Spleen (tissue), 11 donors: ENCODE data around the gene MPST. TPM values are rescaled to one million over a fixed set of nuclear protein-coding genes. Genes with fewer than 3 reads are reported as not detected.

Experiments used
- DNase-seq: peaks from one replicate; pipeline ENCODE4 v3.0.0-alpha.2; 2020
- H3K27ac ChIP-seq, 8 donors: fragments of 200-600 bp; sonication (generic) in 7 of 8; 1 replicate in 4 of 8; 2 replicates in 4 of 8; pipeline versions ENCODE4 v1.5.0 to v1.8.0; 2016 to 2021; ENCODE audit warnings: inconsistent platforms in 4 of 8, mild to moderate bottlenecking in 4 of 8, moderate library complexity in 1 of 8
- H3K27me3 ChIP-seq, 7 donors: fragments of 200-600 bp; sonication (generic) in 6 of 7; replicated peaks in 1 of 7; 1 replicate in 4 of 7; 2 replicates in 3 of 7; pipeline versions ENCODE4 v1.5.0 to v1.8.0; 2016 to 2021; ENCODE audit warnings: inconsistent platforms in 3 of 7, mild to moderate bottlenecking in 1 of 7
- H3K36me3 ChIP-seq, 6 donors: fragments of 200-600 bp; sonication (generic) in 5 of 6; 1 replicate in 4 of 6; 2 replicates in 2 of 6; pipeline versions ENCODE4 v1.5.0 to v1.8.0; 2016 to 2021; ENCODE audit warnings: inconsistent platforms in 2 of 6
- H3K4me1 ChIP-seq, 6 donors: fragments of 200-600 bp; sonication (generic) in 5 of 6; 1 replicate in 3 of 6; 2 replicates in 3 of 6; pipeline versions ENCODE4 v1.5.0 to v1.8.0; 2016 to 2021; ENCODE audit warnings: inconsistent platforms in 3 of 6
- H3K4me3 ChIP-seq, 8 donors: fragments of 200-600 bp; sonication (generic) in 7 of 8; 1 replicate in 4 of 8; 2 replicates in 4 of 8; pipeline versions ENCODE4 v1.5.0 to v1.8.0; 2016 to 2021; ENCODE audit warnings: inconsistent platforms in 4 of 8, mild to moderate bottlenecking in 4 of 8, moderate library complexity in 2 of 8
- H3K9me3 ChIP-seq, 8 donors: fragments of 200-600 bp; sonication (generic) in 7 of 8; 1 replicate in 4 of 8; 2 replicates in 4 of 8; pipeline versions ENCODE4 v1.5.0 to v1.8.0; 2016 to 2021; ENCODE audit warnings: inconsistent platforms in 4 of 8
- CTCF ChIP-seq, 11 experiments: fragments of 200-600 bp in 7 of 11; fragments of 450-650 bp in 4 of 11; sonication (generic) in 4 of 11; IDR thresholded peaks in 8 of 11; conservative IDR thresholded peaks in 3 of 11; 1 replicate in 7 of 11; 2 replicates in 4 of 11; pipeline versions ENCODE4 v1.4.0 to v1.8.0; 2016 to 2021; ENCODE audit warnings: antibody characterized with exemption in 11 of 11, inconsistent platforms in 4 of 11, mild to moderate bottlenecking in 1 of 11
- POLR2A ChIP-seq, 3 donors: fragments of 450-650 bp; IDR thresholded peaks; one replicate each; pipeline ENCODE4 v1.5.1; 2017; ENCODE audit warnings: antibody characterized with exemption in 3 of 3, mild to moderate bottlenecking in 1 of 3
- POLR2AphosphoS5 ChIP-seq, 3 donors: sonication (generic); formaldehyde crosslinking; IDR thresholded peaks; one replicate each; pipeline ENCODE4 v1.5.1; 2017; ENCODE audit warnings: antibody characterized with exemption in 3 of 3
- WGBS, 5 donors: extraction: QIAGEN DNeasy Blood & Tissue Kit in 3 of 5; methylation state at CpG; one replicate each; pipeline versions ENCODE4 v1.1.5 to v1.1.7; 2013 to 2018; 5-methylcytosine and 5-hydroxymethylcytosine counted together
- intact Hi-C: fragments of 100-400 bp; cut with DNase I; formaldehyde crosslinking; loops from one replicate; pipeline ENCODE4 v1.15.0; 2023; ENCODE audit warnings: low total_unique reads
- polyA plus RNA-seq, 3 donors: library from polyadenylated mRNA; stranded (reverse); fragments of 200-250 nt; gene quantifications; one replicate each; pipeline ENCODE4 v1.2.1, GENCODE V29; 2013
- total RNA-seq, 7 donors: library from RNA; depleted of rRNA in 3 of 7; stranded (reverse); fragments of >200 nt in 3 of 7; fragmentation: NEBNext Ultra II Directional in 4 of 7; extraction: Animal tissue kit (Norgen Biotek cat#: 25700) in 4 of 7; gene quantifications; one replicate each; pipeline versions ENCODE4 v1.1.0 to v1.2.1, GENCODE V29; 2016 to 2021
- donor health status: healthy with polysubstance abuse.
- donor health status: DM: no; HTN: no; CAD: no; lungs with moderate emphysema.
- donor health status: DM: no; HTN: no; CAD: no.
- donor health status: Bipolar disorder and iron deficiency.
- donor health status: healthy.
- donor health status: DM: no; HTN: no; CAD: no.
- donor health status: DM: yes; HTN: yes; CAD: no.

Gene MPST
- total and polyA plus RNA-seq, 10 donors, result 13.9 to 44.8 (median 29.9) TPM

DNA sequence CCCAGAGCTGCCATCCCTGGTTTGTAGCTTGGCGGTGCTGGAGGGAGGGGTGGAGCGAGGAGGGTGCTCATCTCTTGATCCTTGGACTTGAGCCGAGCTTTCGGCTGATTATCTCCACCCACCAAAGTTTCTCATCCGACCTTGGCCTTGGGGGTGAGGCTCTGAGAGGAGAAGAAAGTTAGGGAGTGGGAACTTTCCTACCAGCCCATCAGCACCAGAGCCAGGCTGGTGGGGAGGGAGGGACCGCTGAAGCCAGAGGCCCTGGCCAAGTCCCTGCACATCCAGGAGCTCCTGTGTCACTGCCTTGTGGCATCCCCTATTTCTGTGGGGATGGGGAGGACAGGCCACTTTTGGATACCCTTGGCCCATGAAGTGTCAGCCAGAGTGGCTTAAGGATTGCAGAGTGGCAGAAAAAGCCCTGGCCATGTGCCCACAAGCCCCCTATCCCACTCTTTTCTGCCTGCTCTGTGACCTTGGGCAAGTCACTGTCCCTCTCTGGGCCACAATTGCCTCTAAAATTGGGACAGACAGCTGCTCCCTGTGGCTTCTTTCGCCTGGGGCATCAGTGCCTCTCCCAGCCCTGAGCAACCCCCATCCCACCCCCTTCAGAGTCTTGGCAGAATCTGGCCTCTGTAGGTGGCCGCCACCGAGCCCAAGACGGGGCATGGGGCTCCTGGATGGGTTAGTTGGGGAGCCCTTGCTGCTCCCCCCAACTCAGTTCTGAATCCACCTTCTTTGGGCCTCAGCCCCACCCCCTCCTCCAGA lies 42.3 kb downstream of the MPST start:
- DNase-seq, result no peak
- Histone ChIP-seq H3K27ac (no peak overlapping the region), H3K4me1 (no peaks in the 10 kb centered on the region), H3K9me3 (no peaks in the 10 kb centered on the region), H3K27me3 (peaks cover 0 to 4% (median 0%) of the 10 kb centered on the region in 7 donors), H3K36me3 (peaks cover 0 to 58% (median 23%) of the 10 kb centered on the region in 6 donors), H3K4me3 (no peak overlapping the region)
- intact Hi-C loops, result no loop called here
- no peak for TF ChIP-seq POLR2AphosphoS5 (IDR thresholded peaks at IDR 0.05)
- no peak for TF ChIP-seq CTCF (IDR thresholded peaks at IDR 0.05 in 8 of 11, conservative IDR thresholded peaks at IDR 0.05 in 3 of 11)
- TF ChIP-seq POLR2A (IDR thresholded peaks at IDR 0.05), result no peak
- WGBS, 5 donors, result 79 to 90% (median 88%) methylated on average over 10 of the region's 10 CpGs

DNA sequence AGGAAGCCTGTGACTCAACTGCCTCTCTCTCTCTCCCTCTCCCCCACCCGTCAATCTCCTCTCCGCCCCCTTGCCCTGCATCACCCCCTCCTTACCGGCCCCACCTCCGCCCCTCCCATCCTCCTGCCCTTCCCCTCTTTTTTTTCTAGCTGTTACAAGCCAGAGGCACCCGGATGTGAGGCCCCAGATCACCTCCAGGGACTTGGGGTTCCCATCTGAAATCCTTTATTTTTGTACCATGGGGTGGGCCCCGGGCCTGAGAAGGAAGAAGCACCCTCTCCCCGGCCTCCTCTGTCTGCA lies 42.8 kb downstream of the MPST start:
- intact Hi-C loops, result no loop called here
- H3K4me3 ChIP-seq, result no peak overlapping the region
- no peaks in the 10 kb centered on the region for H3K9me3 ChIP-seq
- H3K36me3 ChIP-seq, result peaks cover 0 to 53% (median 18%) of the 10 kb centered on the region in 6 donors
- 62 to 73% (median 65%) methylated on average over 6 to 7 of the region's 7 CpGs for WGBS, 5 donors
- no peaks in the 10 kb centered on the region for H3K4me1 ChIP-seq
- H3K27ac ChIP-seq, result no peak overlapping the region
- TF ChIP-seq POLR2AphosphoS5 (IDR thresholded peaks at IDR 0.05) (no peak), CTCF (IDR thresholded peaks at IDR 0.05 in 8 of 11, conservative IDR thresholded peaks at IDR 0.05 in 3 of 11) (no peak), POLR2A (IDR thresholded peaks at IDR 0.05) (no peak)
- no peak for DNase-seq
- peaks cover 0 to 8% (median 0%) of the 10 kb centered on the region in 7 donors for H3K27me3 ChIP-seq

DNA sequence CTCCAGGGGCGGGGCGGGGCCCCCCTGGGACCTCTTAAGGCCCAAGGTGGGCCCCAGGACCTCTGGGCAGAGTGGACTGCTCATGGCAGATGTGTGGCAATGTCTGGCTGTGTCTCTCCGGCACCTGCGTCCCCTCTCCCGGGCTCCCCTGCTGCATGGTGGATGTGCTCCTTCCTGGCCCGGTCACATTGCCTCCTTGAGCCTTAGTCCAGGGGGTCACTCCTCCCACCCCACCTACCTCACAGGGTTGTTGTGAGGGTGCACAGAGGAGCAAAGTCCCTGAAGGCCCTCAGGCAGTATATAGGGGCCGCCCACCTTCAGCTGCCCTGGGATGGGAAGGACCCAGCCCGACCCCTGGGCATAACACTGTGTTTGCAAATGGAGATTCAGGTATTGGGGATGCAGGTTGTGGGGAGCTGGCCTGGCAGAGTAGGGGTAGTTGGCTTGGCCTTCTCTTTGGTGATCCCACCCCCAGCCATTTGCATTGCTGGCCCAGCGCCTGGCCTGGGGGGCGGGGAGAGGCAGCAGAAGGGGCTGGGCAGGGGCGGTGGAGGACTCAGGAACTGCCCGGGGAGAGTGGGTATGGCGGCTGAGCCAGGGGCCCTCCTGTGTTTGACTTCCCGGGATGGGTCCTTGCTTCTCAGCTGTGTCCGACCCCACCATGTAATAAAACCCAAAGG lies 43.3 kb downstream of the MPST start:
- intact Hi-C loops, result no loop called here
- H3K27ac ChIP-seq, result no peak overlapping the region
- H3K36me3 ChIP-seq, result peaks cover 0 to 48% (median 15%) of the 10 kb centered on the region in 6 donors
- DNase-seq, result no peak
- 86 to 94% (median 89%) methylated on average over 9 to 15 of the region's 15 CpGs for WGBS, 5 donors
- H3K4me3 ChIP-seq, result no peak overlapping the region
- H3K4me1 ChIP-seq, result no peaks in the 10 kb centered on the region
- TF ChIP-seq CTCF (IDR thresholded peaks at IDR 0.05 in 8 of 11, conservative IDR thresholded peaks at IDR 0.05 in 3 of 11) (no peak), POLR2A (IDR thresholded peaks at IDR 0.05) (no peak), POLR2AphosphoS5 (IDR thresholded peaks at IDR 0.05) (peak in 1 of 3 donors; percentile 13)
- no peaks in the 10 kb centered on the region for H3K9me3 ChIP-seq
- peaks cover 0 to 13% (median 0%) of the 10 kb centered on the region in 7 donors for H3K27me3 ChIP-seq
